Kidney (tissue), 22 donors: Measurements from ENCODE around the gene OR6T1. TPM values are rescaled to one million over a fixed set of nuclear protein-coding genes. Genes with fewer than 3 reads are reported as not detected.

Source experiments
- DNase-seq, 5 donors: peaks; one replicate each; pipeline ENCODE4 v3.0.0-alpha.2; 2013 to 2020
- FAIRE-seq: peaks from 2 replicates; lab custom pipeline; 2012; peaks lifted over from hg19 to GRCh38; lab: Jason Lieb, UNC
- H3K27ac ChIP-seq, 2 donors: one replicate each; pipeline ENCODE4 v1.7.0; 2013; ENCODE audit warnings: low read depth in 2 of 2, low read length in 2 of 2, inconsistent platforms in 1 of 2
- H3K27me3 ChIP-seq: one replicate; pipeline ENCODE4 v1.7.1; 2013; ENCODE audit warnings: low read length, inconsistent platforms; ENCODE audit not compliant: control insufficient read depth, insufficient read depth
- H3K36me3 ChIP-seq, 3 donors: one replicate each; pipeline versions ENCODE4 v1.7.0 to v1.7.1; 2013; ENCODE audit warnings: low read length in 3 of 3, control low read depth in 1 of 3, inconsistent platforms in 1 of 3; ENCODE audit not compliant: insufficient read depth in 3 of 3, control insufficient read depth in 2 of 3
- H3K4me1 ChIP-seq, 3 donors: one replicate each; pipeline versions ENCODE4 v1.7.0 to v1.7.1; 2013; ENCODE audit warnings: low read length in 3 of 3, inconsistent platforms in 1 of 3, low read depth in 1 of 3; ENCODE audit not compliant: control insufficient read depth in 2 of 3, insufficient read depth in 2 of 3
- H3K4me3 ChIP-seq, 3 donors: one replicate each; pipeline versions ENCODE4 v1.7.0 to v1.8.1; 2013; ENCODE audit warnings: low read length in 3 of 3, control low read depth in 1 of 3, inconsistent platforms in 1 of 3
- H3K9ac ChIP-seq, 3 donors: one replicate each; pipeline versions ENCODE4 v1.7.0 to v1.7.1; 2013; ENCODE audit warnings: low read length in 3 of 3, control low read depth in 1 of 3, inconsistent platforms in 1 of 3
- H3K9me3 ChIP-seq, 3 donors: one replicate each; pipeline versions ENCODE4 v1.7.0 to v1.7.1; 2013; ENCODE audit warnings: low read length in 3 of 3, control low read depth in 1 of 3, inconsistent platforms in 1 of 3; ENCODE audit not compliant: control insufficient read depth in 2 of 3, insufficient read depth in 1 of 3
- intact Hi-C: fragments of 100-400 bp; cut with DNase I; formaldehyde crosslinking; loops from one replicate; pipeline ENCODE4 v1.11.1; 2022
- long read RNA-seq, 10 donors: library from polyadenylated mRNA in 1 of 10; unstranded in 1 of 10; transcript quantifications; one replicate each; pipeline ENCODE4 v2.0.0 and lab custom pipeline, GENCODE V29; 2021 to 2026
- polyA plus RNA-seq: library from polyadenylated mRNA; stranded (reverse); fragments of 350-450 nt; fragmentation: Illumina TruSeq; extraction: RNeasy Lipid Tissue Mini Kit (QIAGEN cat#74804); gene quantifications from one replicate; pipeline ENCODE4 v1.2.3, GENCODE V29; 2014; ENCODE audit warnings: low read depth, low replicate concordance; ENCODE audit not compliant: insufficient read depth
- total RNA-seq: library from RNA; stranded (reverse); fragmentation: NEBNext Ultra II Directional; extraction: Animal tissue kit (Norgen Biotek cat#: 25700); gene quantifications from one replicate; pipeline ENCODE4 v1.2.1, GENCODE V29; 2021
- TF ChIP-seq, protein P1 (sequence below): IDR thresholded peaks from 3 replicates; pipeline ENCODE4 v1.5.1; 2012; ENCODE audit warnings: mild to moderate bottlenecking, moderate library complexity, borderline replicate concordance; ENCODE audit not compliant: insufficient read depth; ENCODE audit errors: extremely low read depth
- donor health status: control.
- donor health status: control.
- donor health status: control.
- donor health status: control.
- donor health status: control.
- donor health status: DM: yes; HTN: yes; CAD: no.
- donor health status: Normal renal cell carcinoma (clear cell type).

Gene OR6T1, protein sequence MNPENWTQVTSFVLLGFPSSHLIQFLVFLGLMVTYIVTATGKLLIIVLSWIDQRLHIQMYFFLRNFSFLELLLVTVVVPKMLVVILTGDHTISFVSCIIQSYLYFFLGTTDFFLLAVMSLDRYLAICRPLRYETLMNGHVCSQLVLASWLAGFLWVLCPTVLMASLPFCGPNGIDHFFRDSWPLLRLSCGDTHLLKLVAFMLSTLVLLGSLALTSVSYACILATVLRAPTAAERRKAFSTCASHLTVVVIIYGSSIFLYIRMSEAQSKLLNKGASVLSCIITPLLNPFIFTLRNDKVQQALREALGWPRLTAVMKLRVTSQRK
- total RNA-seq (not detected), polyA plus RNA-seq (not detected)
- long read RNA-seq, donor 1 = 0 reads
- long read RNA-seq, donor 2 = 0 reads
- long read RNA-seq, donor 3 = 0 reads
- long read RNA-seq, donor 4 = 0 reads
- long read RNA-seq, donor 5 = 0 reads
- long read RNA-seq, donor 6 = 0 reads
- long read RNA-seq, donor 7 = 0 reads
- long read RNA-seq, donor 8 = 0 reads
- long read RNA-seq, donor 9 = 0 reads
- long read RNA-seq, donor 10 = 0 reads

DNA sequence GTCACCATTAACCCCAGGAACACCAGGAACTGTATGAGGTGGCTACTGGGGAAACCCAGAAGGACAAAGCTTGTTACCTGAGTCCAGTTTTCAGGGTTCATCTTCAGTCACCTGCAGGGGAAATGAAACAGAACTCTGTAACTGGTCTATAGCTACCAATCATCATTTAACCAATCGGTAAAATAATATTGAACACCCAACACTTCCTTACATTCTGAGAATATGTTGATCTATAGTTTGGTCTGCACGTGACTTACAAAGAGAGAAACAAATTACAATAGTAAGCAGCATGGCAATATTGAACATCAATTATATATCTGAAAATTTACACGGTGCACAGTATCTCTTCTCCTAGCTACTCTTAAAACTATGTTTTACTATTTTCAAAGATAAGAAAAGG, at the start of gene OR6T1:
OR6T1 (minus strand) TSS at position 101 of the 400 bp plus-strand sequence; CDS start at position 101, 0 bp downstream.
- no peak for FAIRE-seq
- no peak for DNase-seq
- Histone ChIP-seq H3K27ac (no peak within 1 kb of the TSS), H3K27me3 (no peaks in the 10 kb centered on the region), H3K4me3 (no peak within 1 kb of the TSS), H3K4me1 (no peaks in the 10 kb centered on the region), H3K9ac (no peak within 1 kb of the TSS), H3K9me3 (no peaks in the 10 kb centered on the region), H3K36me3 (no peaks in the 10 kb centered on the region)
- intact Hi-C loops = no loop called here
- TF ChIP-seq, protein P1, sequence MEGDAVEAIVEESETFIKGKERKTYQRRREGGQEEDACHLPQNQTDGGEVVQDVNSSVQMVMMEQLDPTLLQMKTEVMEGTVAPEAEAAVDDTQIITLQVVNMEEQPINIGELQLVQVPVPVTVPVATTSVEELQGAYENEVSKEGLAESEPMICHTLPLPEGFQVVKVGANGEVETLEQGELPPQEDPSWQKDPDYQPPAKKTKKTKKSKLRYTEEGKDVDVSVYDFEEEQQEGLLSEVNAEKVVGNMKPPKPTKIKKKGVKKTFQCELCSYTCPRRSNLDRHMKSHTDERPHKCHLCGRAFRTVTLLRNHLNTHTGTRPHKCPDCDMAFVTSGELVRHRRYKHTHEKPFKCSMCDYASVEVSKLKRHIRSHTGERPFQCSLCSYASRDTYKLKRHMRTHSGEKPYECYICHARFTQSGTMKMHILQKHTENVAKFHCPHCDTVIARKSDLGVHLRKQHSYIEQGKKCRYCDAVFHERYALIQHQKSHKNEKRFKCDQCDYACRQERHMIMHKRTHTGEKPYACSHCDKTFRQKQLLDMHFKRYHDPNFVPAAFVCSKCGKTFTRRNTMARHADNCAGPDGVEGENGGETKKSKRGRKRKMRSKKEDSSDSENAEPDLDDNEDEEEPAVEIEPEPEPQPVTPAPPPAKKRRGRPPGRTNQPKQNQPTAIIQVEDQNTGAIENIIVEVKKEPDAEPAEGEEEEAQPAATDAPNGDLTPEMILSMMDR = no peak

DNA sequence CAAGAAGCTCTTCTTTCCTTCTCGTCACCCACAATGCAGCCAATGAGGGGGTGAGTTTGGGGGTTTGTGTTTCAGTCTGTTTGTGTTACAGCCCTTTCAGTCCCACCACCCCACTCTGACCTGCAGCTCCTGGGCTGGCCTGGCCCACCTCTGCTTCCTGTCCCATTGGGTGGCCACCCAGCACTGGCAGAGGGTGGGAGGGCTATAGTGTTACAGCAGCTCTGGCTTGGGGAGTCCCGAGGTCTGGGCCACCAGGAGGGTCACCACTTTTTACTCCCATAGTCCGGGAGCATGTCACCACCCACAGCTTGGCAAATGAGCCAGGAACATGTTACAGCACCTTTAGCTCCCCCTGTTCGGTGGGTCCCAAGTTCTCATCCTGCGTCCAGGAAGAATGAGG, 35.7 kb upstream of the OR6T1 start:
- FAIRE-seq (no peak), DNase-seq (no peak)
- no peak overlapping the region for H3K27ac ChIP-seq
- TF ChIP-seq, protein P1 = no peak
- intact Hi-C loops = no loop called here
- H3K9me3 ChIP-seq = no peaks in the 10 kb centered on the region
- no peak overlapping the region for H3K4me3 ChIP-seq
- H3K27me3 ChIP-seq = no peaks in the 10 kb centered on the region
- H3K4me1 ChIP-seq = no peaks in the 10 kb centered on the region
- H3K36me3 ChIP-seq = no peaks in the 10 kb centered on the region
- H3K9ac ChIP-seq = no peak overlapping the region

- no peak within 1 kb of the TSS for H3K9ac ChIP-seq
- no peaks in the 10 kb centered on the region for H3K9me3 ChIP-seq
- no peaks in the 10 kb centered on the region for H3K36me3 ChIP-seq
- H3K4me3 ChIP-seq = no peak within 1 kb of the TSS
- no peaks in the 10 kb centered on the region for H3K4me1 ChIP-seq
- TF ChIP-seq, protein P1 = no peak
- intact Hi-C loops = no loop called here
- FAIRE-seq (no peak), DNase-seq (no peak)
- no peaks in the 10 kb centered on the region for H3K27me3 ChIP-seq
- no peak within 1 kb of the TSS for H3K27ac ChIP-seq
These were observed 34.2 kb upstream of the OR6T1 start, which contains the start of gene OR10S1 for GRCh38 chr11:123977731-123978347. OR10S1 (minus strand) TSS chr11:123977781; CDS start chr11:123977664, 117 bp downstream.
